Adrenal gland (tissue), 5 donors: ENCODE data around the gene SLC12A4.

Source experiments
- POLR2A ChIP-seq, 2 donors: fragments of 450-650 bp; IDR thresholded peaks; one replicate each; pipeline ENCODE4 v1.6.1; 2017; ENCODE audit warnings: antibody characterized with exemption in 2 of 2, mild to moderate bottlenecking in 2 of 2, moderate library complexity in 1 of 2
- TF ChIP-seq, protein P1 (sequence below), 6 experiments: fragments of 450-650 bp in 4 of 6; fragments of 200-600 bp in 2 of 6; sonication (generic) in 1 of 6; IDR thresholded peaks; 1 replicate in 5 of 6; 2 replicates in 1 of 6; pipeline versions ENCODE4 v1.5.1 to v1.8.0; 2016 to 2021; ENCODE audit warnings: antibody characterized with exemption in 6 of 6, mild to moderate bottlenecking in 2 of 6, moderate library complexity in 1 of 6
- donor health status: DM: no; HTN: no; CAD: no.

DNA sequence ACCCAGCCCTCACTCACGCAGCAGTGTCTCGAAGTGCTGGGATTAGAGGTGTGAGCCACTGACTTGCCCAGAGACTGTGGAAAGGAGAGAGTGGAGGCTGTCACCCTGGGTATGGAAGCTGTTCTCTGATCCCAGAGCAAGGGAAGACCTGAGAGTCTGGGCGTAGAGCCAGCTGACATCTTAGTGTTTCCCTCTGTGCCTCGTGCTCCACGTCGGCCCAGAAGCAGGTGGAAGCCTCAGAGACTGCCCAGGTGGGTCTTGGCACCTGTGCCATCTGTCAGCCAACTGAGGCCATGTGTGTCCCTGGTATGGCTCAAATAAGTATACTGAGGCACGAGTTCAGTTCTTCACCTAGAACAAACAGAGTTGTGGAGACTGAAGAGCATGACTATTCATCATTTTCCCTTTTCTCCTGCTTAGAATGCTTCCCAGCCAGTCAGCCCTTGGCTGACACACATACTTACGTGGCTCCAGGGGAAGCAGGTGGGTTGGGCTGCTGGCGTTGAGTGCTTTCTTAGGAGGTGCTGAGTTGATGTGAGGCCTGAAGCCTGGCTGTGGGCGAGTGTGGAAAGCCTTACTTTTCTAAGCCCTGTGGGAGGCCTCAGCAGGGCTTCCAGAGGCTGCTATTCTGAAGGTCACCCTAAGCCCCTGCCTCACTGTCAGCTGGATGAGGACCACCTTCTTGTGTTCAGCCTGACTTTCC is 44.9 kb downstream of the SLC12A4 start:
- TF ChIP-seq, protein P1, sequence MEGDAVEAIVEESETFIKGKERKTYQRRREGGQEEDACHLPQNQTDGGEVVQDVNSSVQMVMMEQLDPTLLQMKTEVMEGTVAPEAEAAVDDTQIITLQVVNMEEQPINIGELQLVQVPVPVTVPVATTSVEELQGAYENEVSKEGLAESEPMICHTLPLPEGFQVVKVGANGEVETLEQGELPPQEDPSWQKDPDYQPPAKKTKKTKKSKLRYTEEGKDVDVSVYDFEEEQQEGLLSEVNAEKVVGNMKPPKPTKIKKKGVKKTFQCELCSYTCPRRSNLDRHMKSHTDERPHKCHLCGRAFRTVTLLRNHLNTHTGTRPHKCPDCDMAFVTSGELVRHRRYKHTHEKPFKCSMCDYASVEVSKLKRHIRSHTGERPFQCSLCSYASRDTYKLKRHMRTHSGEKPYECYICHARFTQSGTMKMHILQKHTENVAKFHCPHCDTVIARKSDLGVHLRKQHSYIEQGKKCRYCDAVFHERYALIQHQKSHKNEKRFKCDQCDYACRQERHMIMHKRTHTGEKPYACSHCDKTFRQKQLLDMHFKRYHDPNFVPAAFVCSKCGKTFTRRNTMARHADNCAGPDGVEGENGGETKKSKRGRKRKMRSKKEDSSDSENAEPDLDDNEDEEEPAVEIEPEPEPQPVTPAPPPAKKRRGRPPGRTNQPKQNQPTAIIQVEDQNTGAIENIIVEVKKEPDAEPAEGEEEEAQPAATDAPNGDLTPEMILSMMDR (IDR thresholded peaks at IDR 0.05), result no peak
- no peak for TF ChIP-seq POLR2A (IDR thresholded peaks at IDR 0.05)
